CD4-positive, alpha-beta T cell treated with Interleukin-2 at 100 ng/mL for 4 hours (primary cell): Measurements from ENCODE around the gene GPC1.

ENCODE experiments used
- DNase-seq: peaks from one replicate; pipeline ENCODE4 v3.0.0-alpha.2; 2020; ENCODE audit warnings: low spot score

The GPC1 gene

DNA sequence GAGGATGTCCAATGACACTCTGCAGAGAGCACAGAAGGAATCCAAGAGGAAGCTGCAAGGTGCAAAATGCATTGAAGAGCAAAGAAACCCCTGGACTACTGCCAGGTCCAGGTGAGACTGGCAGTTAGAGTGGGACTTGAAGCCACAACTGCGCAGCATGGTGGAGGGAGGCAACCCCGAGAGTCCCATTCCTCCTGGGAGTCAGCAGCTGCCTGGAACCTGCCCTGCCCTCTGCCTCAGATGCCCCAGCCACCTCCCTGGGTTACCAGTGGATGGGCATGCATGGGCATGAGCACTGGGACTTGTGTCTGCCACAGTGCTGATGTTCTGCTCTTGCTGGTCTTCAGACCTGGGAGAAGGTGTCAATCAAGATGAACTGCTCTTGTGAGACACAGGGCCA, 79.2 kb downstream of the GPC1 start:
- no peak for DNase-seq

DNA sequence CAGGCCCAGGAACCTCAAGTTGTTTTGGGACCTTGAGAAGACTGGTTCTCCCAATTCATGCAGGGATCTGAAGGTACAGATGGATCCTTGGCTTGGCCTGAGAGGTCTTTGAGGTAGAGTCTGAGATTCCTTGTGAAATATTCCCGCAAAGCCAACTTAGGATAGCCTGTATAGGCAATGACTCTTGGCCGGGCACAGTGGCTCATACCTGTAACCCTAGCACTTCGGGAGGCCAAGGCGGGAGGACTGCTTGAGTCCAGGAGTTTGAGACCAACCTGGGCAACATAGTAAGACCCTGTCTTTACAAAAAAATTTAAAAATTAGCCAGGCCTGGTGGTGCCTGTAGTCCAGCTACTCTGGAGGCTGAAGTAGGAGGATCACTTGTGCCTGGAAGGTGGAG, 81.9 kb downstream of the GPC1 start:
- DNase-seq: no peak
